MCF 10A (cell line): Measurements from ENCODE around the gene TAGLN. TPM values are rescaled to one million over a fixed set of nuclear protein-coding genes. Genes with fewer than 3 reads are reported as not detected.

Experiments used
- BruUV-seq: library from RNA; stranded (reverse); fragments of 400-500 nt; replicated peaks from 2 replicates; lab custom pipeline; 2021; lab: Mats Ljungman, UMichigan
- CTCF ChIA-PET: fragments of 300-600 bp; sonication (Branson Sonifier 250); formaldehyde crosslinking; extraction: SDS; loops from one replicate; lab custom pipeline; 2021; ENCODE audit warnings: antibody characterized with exemption, inconsistent platforms; lab: Yijun Ruan, JAX
- POLR2A ChIA-PET: fragments of 300-600, 350-650 bp; sonication (Branson Sonifier 250); formaldehyde crosslinking; extraction: SDS; loops from one replicate; lab custom pipeline; 2020; ENCODE audit warnings: antibody characterized with exemption, inconsistent platforms; lab: Yijun Ruan, JAX
- DNase-seq: peaks from one replicate; pipeline ENCODE4 v3.0.0-alpha.2; 2018; ENCODE audit not compliant: unreplicated experiment
- H3K27ac Mint-ChIP-seq: one replicate; pipeline ENCODE4 v1.8.0; 2022; ENCODE audit warnings: mild to moderate bottlenecking, low read depth, mixed read lengths; ENCODE audit not compliant: unreplicated experiment
- H3K27me3 Mint-ChIP-seq: one replicate; pipeline ENCODE4 v1.8.0; 2022; ENCODE audit warnings: mixed read lengths; ENCODE audit not compliant: insufficient read depth, unreplicated experiment
- H3K36me3 Mint-ChIP-seq: one replicate; pipeline ENCODE4 v1.8.0; 2022; ENCODE audit warnings: mild to moderate bottlenecking, moderate library complexity, mixed read lengths; ENCODE audit not compliant: insufficient read depth, unreplicated experiment
- H3K4me1 Mint-ChIP-seq: one replicate; pipeline ENCODE4 v1.8.0; 2022; ENCODE audit warnings: mixed read lengths; ENCODE audit not compliant: insufficient read depth, unreplicated experiment
- H3K4me3 Mint-ChIP-seq: one replicate; pipeline ENCODE4 v1.8.0; 2022; ENCODE audit warnings: mild to moderate bottlenecking, moderate library complexity, mixed read lengths; ENCODE audit not compliant: unreplicated experiment
- H3K9me3 Mint-ChIP-seq: one replicate; pipeline ENCODE4 v1.8.0; 2022; ENCODE audit warnings: mixed read lengths; ENCODE audit not compliant: unreplicated experiment
- CTCF ChIP-seq: fragments of 200-600 bp; IDR thresholded peaks from one replicate; pipeline ENCODE4 v1.8.0; 2022; ENCODE audit warnings: antibody characterized with exemption, mild to moderate bottlenecking; ENCODE audit not compliant: unreplicated experiment
- intact Hi-C: fragments of 100-400 bp; cut with micrococcal nuclease; formaldehyde crosslinking; loops from 2 replicates; pipeline ENCODE4 v1.14.1; 2022
- total RNA-seq: library from RNA; stranded (reverse); gene quantifications from 2 replicates; pipeline ENCODE4 v1.2.3, GENCODE V29; 2022

Gene TAGLN
- total RNA-seq, 1 experiment from 2014 or later, result 45.4 TPM

- H3K27ac Mint-ChIP-seq, result peak overlapping the region; percentile 80
- ChIA-PET POLR2A (interaction anchor here (0.9 to 1.2 kb wide), 2 partner anchors 10 to 11 kb away, joined by 3 read pairs; no protein-coding TSS in a partner anchor), CTCF (interaction anchor here (0.6 to 3.2 kb wide), 6 partner anchors 12 to 334 kb away, joined by 3 to 19 read pairs (median 3); no protein-coding TSS in a partner anchor)
- no peaks in the 10 kb centered on the region for H3K9me3 Mint-ChIP-seq
- intact Hi-C loops, result no loop called here
- no TSS peak for BruUV-seq
- H3K4me3 Mint-ChIP-seq, result no peak overlapping the region
- TF ChIP-seq CTCF, result no peak
- peaks cover 70% of the 10 kb centered on the region for H3K36me3 Mint-ChIP-seq
- H3K27me3 Mint-ChIP-seq, result no peaks in the 10 kb centered on the region
- no peaks in the 10 kb centered on the region for H3K4me1 Mint-ChIP-seq
- DNase-seq, result no peak
Observed at GRCh38 chr11:117214404-117215110, 15.4 kb downstream of the TAGLN start.

GRCh38 chr11:117217141-117218084 is 18.2 kb downstream of the TAGLN start:
- TF ChIP-seq CTCF, result no peak
- intact Hi-C loops, result no loop called here
- CTCF ChIA-PET, result interaction anchor here (3.2 kb wide), 1 partner anchor 9 kb away, joined by 19 read pairs; no protein-coding TSS in a partner anchor
- no peak for DNase-seq
- POLR2A ChIA-PET, result interaction anchor here (0.6 kb wide), 1 partner anchor 14 kb away, joined by 3 read pairs; the partner anchor contains the start of gene PCSK7
- Mint-ChIP-seq H3K4me1 (peaks cover 12% of the 10 kb centered on the region), H3K9me3 (no peaks in the 10 kb centered on the region), H3K27ac (no peak overlapping the region), H3K36me3 (peaks cover 87% of the 10 kb centered on the region), H3K4me3 (no peak overlapping the region), H3K27me3 (no peaks in the 10 kb centered on the region)
- no TSS peak for BruUV-seq

GRCh38 chr11:117218133-117218915 is 19.2 kb downstream of the TAGLN start:
- Mint-ChIP-seq H3K4me3 (no peak overlapping the region), H3K27ac (no peak overlapping the region), H3K9me3 (no peaks in the 10 kb centered on the region), H3K4me1 (peaks cover 14% of the 10 kb centered on the region), H3K36me3 (peaks cover 81% of the 10 kb centered on the region), H3K27me3 (no peaks in the 10 kb centered on the region)
- ChIA-PET CTCF (interaction anchor here (0.6 to 4.2 kb wide), 5 partner anchors 8 to 155 kb away, joined by 3 to 27 read pairs (median 5); partner anchors contain the start of genes PCSK7 and RNF214), POLR2A (no interaction called here)
- intact Hi-C loops, result no loop called here
- no peak for TF ChIP-seq CTCF
- DNase-seq, result no peak
- BruUV-seq, result no TSS peak
